ENCODE data around the gene CNTNAP4. TPM values are rescaled to one million over a fixed set of nuclear protein-coding genes. Genes with fewer than 3 reads are reported as not detected.

The CNTNAP4 gene
- total RNA-seq, 1 experiment from 2014 or later: not detected

DNA sequence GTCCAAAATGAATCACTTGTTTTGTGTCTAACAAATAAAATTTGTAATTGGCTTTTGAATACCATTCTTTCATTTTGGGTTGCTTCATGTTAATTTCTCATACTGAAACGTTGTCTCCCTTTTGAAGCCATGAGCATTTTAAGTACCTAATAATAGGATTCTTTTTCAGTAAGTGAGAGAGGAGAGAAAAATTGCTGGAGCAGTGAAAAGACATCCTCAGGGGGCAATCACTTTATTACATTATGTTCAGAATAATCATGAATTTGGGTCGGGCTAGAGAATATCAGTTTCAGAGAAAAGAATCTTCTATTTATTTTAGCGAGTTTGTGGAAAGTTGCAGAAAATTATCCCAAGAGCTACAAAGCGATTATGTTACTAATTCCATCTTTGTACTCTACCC lies 96.8 kb downstream of the CNTNAP4 start:
- ATAC-seq (no peak), DNase-seq (ENCODE audit: low spot score) (no peak)
- Mint-ChIP-seq H3K27me3 (ENCODE audit: low read depth) (no peaks in the 10 kb centered on the region; the same call in 1 of the 2 replicates), H3K4me1 (peaks cover 15% of the 10 kb centered on the region), H3K27ac (no peak overlapping the region), H3K4me3 (no peak overlapping the region), H3K36me3 (peaks cover 26% of the 10 kb centered on the region), H3K9me3 (peaks cover 38% of the 10 kb centered on the region)
- CTCF ChIA-PET: no interaction called here
- TF ChIP-seq SMAD3 (CRISPR knock-in tag; IDR thresholded peaks at IDR 0.05; ENCODE audit: borderline replicate concordance) (no peak), TEAD4 (CRISPR knock-in tag; IDR thresholded peaks at IDR 0.05) (no peak), HMGA2 (CRISPR knock-in tag; IDR thresholded peaks at IDR 0.05) (no peak), NR3C1 (CRISPR knock-in tag; conservative IDR thresholded peaks at IDR 0.05; ENCODE audit: low read depth) (no peak)
- TF ChIP-seq, protein P1, sequence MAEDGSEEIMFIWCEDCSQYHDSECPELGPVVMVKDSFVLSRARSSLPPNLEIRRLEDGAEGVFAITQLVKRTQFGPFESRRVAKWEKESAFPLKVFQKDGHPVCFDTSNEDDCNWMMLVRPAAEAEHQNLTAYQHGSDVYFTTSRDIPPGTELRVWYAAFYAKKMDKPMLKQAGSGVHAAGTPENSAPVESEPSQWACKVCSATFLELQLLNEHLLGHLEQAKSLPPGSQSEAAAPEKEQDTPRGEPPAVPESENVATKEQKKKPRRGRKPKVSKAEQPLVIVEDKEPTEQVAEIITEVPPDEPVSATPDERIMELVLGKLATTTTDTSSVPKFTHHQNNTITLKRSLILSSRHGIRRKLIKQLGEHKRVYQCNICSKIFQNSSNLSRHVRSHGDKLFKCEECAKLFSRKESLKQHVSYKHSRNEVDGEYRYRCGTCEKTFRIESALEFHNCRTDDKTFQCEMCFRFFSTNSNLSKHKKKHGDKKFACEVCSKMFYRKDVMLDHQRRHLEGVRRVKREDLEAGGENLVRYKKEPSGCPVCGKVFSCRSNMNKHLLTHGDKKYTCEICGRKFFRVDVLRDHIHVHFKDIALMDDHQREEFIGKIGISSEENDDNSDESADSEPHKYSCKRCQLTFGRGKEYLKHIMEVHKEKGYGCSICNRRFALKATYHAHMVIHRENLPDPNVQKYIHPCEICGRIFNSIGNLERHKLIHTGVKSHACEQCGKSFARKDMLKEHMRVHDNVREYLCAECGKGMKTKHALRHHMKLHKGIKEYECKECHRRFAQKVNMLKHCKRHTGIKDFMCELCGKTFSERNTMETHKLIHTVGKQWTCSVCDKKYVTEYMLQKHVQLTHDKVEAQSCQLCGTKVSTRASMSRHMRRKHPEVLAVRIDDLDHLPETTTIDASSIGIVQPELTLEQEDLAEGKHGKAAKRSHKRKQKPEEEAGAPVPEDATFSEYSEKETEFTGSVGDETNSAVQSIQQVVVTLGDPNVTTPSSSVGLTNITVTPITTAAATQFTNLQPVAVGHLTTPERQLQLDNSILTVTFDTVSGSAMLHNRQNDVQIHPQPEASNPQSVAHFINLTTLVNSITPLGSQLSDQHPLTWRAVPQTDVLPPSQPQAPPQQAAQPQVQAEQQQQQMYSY (CRISPR knock-in tag; IDR thresholded peaks at IDR 0.05): no peak
- TF ChIP-seq, protein P2, sequence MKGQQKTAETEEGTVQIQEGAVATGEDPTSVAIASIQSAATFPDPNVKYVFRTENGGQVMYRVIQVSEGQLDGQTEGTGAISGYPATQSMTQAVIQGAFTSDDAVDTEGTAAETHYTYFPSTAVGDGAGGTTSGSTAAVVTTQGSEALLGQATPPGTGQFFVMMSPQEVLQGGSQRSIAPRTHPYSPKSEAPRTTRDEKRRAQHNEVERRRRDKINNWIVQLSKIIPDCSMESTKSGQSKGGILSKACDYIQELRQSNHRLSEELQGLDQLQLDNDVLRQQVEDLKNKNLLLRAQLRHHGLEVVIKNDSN (CRISPR knock-in tag; IDR thresholded peaks at IDR 0.05): no peak
- TF ChIP-seq, protein P3, sequence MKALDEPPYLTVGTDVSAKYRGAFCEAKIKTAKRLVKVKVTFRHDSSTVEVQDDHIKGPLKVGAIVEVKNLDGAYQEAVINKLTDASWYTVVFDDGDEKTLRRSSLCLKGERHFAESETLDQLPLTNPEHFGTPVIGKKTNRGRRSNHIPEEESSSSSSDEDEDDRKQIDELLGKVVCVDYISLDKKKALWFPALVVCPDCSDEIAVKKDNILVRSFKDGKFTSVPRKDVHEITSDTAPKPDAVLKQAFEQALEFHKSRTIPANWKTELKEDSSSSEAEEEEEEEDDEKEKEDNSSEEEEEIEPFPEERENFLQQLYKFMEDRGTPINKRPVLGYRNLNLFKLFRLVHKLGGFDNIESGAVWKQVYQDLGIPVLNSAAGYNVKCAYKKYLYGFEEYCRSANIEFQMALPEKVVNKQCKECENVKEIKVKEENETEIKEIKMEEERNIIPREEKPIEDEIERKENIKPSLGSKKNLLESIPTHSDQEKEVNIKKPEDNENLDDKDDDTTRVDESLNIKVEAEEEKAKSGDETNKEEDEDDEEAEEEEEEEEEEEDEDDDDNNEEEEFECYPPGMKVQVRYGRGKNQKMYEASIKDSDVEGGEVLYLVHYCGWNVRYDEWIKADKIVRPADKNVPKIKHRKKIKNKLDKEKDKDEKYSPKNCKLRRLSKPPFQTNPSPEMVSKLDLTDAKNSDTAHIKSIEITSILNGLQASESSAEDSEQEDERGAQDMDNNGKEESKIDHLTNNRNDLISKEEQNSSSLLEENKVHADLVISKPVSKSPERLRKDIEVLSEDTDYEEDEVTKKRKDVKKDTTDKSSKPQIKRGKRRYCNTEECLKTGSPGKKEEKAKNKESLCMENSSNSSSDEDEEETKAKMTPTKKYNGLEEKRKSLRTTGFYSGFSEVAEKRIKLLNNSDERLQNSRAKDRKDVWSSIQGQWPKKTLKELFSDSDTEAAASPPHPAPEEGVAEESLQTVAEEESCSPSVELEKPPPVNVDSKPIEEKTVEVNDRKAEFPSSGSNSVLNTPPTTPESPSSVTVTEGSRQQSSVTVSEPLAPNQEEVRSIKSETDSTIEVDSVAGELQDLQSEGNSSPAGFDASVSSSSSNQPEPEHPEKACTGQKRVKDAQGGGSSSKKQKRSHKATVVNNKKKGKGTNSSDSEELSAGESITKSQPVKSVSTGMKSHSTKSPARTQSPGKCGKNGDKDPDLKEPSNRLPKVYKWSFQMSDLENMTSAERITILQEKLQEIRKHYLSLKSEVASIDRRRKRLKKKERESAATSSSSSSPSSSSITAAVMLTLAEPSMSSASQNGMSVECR (CRISPR knock-in tag; IDR thresholded peaks at IDR 0.05; ENCODE audit: borderline replicate concordance): no peak
- POLR2A ChIA-PET: no interaction called here

DNA sequence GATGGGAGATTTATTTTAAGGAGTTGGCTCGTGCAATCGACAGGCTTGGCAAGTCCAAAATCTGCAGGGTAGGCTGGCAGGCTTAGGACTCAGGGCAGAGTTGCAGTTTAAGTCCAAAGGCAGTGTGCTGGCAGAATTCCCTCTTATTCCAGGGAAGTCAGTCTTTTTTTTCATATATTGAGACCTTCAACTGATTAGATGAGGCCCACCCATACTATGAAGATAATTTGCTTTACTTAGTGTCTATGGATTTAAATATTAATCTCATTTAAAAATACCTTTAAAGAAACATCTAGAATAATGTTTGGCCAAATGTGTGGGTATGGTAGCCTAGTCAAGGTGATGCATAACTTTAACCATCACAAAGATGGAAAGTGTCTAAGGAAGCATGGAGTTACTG lies 99.8 kb downstream of the CNTNAP4 start:
- CTCF ChIA-PET: no interaction called here
- H3K27me3 Mint-ChIP-seq (ENCODE audit: low read depth): no peaks in the 10 kb centered on the region; the same call in 1 of the 2 replicates
- TF ChIP-seq ESRRA (CRISPR knock-in tag; IDR thresholded peaks at IDR 0.05; ENCODE audit: borderline replicate concordance): no peak
- TF ChIP-seq, protein P4, sequence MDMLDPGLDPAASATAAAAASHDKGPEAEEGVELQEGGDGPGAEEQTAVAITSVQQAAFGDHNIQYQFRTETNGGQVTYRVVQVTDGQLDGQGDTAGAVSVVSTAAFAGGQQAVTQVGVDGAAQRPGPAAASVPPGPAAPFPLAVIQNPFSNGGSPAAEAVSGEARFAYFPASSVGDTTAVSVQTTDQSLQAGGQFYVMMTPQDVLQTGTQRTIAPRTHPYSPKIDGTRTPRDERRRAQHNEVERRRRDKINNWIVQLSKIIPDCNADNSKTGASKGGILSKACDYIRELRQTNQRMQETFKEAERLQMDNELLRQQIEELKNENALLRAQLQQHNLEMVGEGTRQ (CRISPR knock-in tag; IDR thresholded peaks at IDR 0.05): no peak
- no peak for TF ChIP-seq ETV6 (CRISPR knock-in tag; IDR thresholded peaks at IDR 0.05)
- TF ChIP-seq TP53 (CRISPR knock-in tag; IDR thresholded peaks at IDR 0.05): no peak
- TF ChIP-seq FOXK1 (CRISPR knock-in tag; IDR thresholded peaks at IDR 0.05): no peak
- TF ChIP-seq GRHL2 (CRISPR knock-in tag; IDR thresholded peaks at IDR 0.05; ENCODE audit: insufficient replicate concordance, severe bottlenecking): no peak
- TF ChIP-seq CREM (CRISPR knock-in tag; IDR thresholded peaks at IDR 0.05): no peak
- TF ChIP-seq, protein P5, sequence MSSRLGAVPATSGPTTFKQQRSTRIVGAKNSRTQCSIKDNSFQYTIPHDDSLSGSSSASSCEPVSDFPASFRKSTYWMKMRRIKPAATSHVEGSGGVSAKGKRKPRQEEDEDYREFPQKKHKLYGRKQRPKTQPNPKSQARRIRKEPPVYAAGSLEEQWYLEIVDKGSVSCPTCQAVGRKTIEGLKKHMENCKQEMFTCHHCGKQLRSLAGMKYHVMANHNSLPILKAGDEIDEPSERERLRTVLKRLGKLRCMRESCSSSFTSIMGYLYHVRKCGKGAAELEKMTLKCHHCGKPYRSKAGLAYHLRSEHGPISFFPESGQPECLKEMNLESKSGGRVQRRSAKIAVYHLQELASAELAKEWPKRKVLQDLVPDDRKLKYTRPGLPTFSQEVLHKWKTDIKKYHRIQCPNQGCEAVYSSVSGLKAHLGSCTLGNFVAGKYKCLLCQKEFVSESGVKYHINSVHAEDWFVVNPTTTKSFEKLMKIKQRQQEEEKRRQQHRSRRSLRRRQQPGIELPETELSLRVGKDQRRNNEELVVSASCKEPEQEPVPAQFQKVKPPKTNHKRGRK (CRISPR knock-in tag; IDR thresholded peaks at IDR 0.05; ENCODE audit: borderline replicate concordance): no peak
- no peak for TF ChIP-seq SMAD3 (CRISPR knock-in tag; IDR thresholded peaks at IDR 0.05; ENCODE audit: borderline replicate concordance)
- TF ChIP-seq GTF2I (CRISPR knock-in tag; conservative IDR thresholded peaks at IDR 0.05): no peak
- TF ChIP-seq, protein P6, sequence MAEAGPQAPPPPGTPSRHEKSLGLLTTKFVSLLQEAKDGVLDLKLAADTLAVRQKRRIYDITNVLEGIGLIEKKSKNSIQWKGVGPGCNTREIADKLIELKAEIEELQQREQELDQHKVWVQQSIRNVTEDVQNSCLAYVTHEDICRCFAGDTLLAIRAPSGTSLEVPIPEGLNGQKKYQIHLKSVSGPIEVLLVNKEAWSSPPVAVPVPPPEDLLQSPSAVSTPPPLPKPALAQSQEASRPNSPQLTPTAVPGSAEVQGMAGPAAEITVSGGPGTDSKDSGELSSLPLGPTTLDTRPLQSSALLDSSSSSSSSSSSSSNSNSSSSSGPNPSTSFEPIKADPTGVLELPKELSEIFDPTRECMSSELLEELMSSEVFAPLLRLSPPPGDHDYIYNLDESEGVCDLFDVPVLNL (CRISPR knock-in tag; IDR thresholded peaks at IDR 0.05; ENCODE audit: borderline replicate concordance, low read depth): no peak
- TF ChIP-seq ELF4 (CRISPR knock-in tag; IDR thresholded peaks at IDR 0.05; ENCODE audit: low read depth): no peak
- TF ChIP-seq, protein P7, sequence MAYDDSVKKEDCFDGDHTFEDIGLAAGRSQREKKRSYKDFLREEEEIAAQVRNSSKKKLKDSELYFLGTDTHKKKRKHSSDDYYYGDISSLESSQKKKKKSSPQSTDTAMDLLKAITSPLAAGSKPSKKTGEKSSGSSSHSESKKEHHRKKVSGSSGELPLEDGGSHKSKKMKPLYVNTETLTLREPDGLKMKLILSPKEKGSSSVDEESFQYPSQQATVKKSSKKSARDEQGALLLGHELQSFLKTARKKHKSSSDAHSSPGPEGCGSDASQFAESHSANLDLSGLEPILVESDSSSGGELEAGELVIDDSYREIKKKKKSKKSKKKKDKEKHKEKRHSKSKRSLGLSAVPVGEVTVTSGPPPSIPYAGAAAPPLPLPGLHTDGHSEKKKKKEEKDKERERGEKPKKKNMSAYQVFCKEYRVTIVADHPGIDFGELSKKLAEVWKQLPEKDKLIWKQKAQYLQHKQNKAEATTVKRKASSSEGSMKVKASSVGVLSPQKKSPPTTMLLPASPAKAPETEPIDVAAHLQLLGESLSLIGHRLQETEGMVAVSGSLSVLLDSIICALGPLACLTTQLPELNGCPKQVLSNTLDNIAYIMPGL (CRISPR knock-in tag; IDR thresholded peaks at IDR 0.05): no peak
- TF ChIP-seq NFATC4 (CRISPR knock-in tag; IDR thresholded peaks at IDR 0.05): no peak
- TF ChIP-seq ZBTB21 (CRISPR knock-in tag; IDR thresholded peaks at IDR 0.05; ENCODE audit: borderline replicate concordance): no peak

More for the DNA sequence above, 99.8 kb downstream of the CNTNAP4 start:
- ATAC-seq (no peak), DNase-seq (ENCODE audit: low spot score) (no peak)
- peaks cover 9% of the 10 kb centered on the region for H3K4me1 Mint-ChIP-seq
- POLR2A ChIA-PET: no interaction called here
- no peak overlapping the region for H3K27ac Mint-ChIP-seq
- peaks cover 47% of the 10 kb centered on the region for H3K9me3 Mint-ChIP-seq
- no peak overlapping the region for H3K4me3 Mint-ChIP-seq
- peaks cover 28% of the 10 kb centered on the region for H3K36me3 Mint-ChIP-seq

All from WTC11 (cell line).